WTC11 (cell line): ENCODE data around the gene RPL10A. TPM values are rescaled to one million over a fixed set of nuclear protein-coding genes. Genes with fewer than 3 reads are reported as not detected.
A peak's percentile ranks its signal among the peaks of the same experiment; 100 is the strongest.

Experiments
- ATAC-seq: fragments of 200-7000 bp; cut with Tn5 transposase; 2 replicates; pipeline ENCODE4 v1.10.0; 2021; ENCODE audit warnings: mild to moderate bottlenecking, moderate library complexity
- CTCF ChIA-PET: fragments of 300-600 bp; sonication (Branson Sonifier 250); formaldehyde crosslinking; loops from one replicate; lab custom pipeline; 2021; ENCODE audit warnings: antibody characterized with exemption; lab: Charles Lee
- POLR2A ChIA-PET: fragments of 350-600 bp; sonication (Branson Sonifier 250); formaldehyde crosslinking; loops from one replicate; lab custom pipeline; 2021; ENCODE audit warnings: antibody characterized with exemption; lab: Charles Lee
- DNase-seq: peaks from one replicate; pipeline ENCODE4 v3.0.0; 2021; ENCODE audit warnings: low spot score
- H3K27ac Mint-ChIP-seq: 2 replicates; pipeline ENCODE4 v1.8.0; 2021; ENCODE audit warnings: mixed read lengths
- H3K27me3 Mint-ChIP-seq: 2 replicates; pipeline ENCODE4 v1.8.0; 2021; ENCODE audit warnings: low read depth, mild to moderate bottlenecking, moderate library complexity, mixed read lengths
- H3K36me3 Mint-ChIP-seq: 2 replicates; pipeline ENCODE4 v1.8.0; 2021; ENCODE audit warnings: mixed read lengths
- H3K4me1 Mint-ChIP-seq: 2 replicates; pipeline ENCODE4 v1.8.0; 2022; ENCODE audit warnings: mixed read lengths
- H3K4me3 Mint-ChIP-seq: 2 replicates; pipeline ENCODE4 v1.8.0; 2021; ENCODE audit warnings: mild to moderate bottlenecking, moderate library complexity, mixed read lengths
- H3K9me3 Mint-ChIP-seq: 2 replicates; pipeline ENCODE4 v1.8.0; 2021; ENCODE audit warnings: mixed read lengths
- ATF1 ChIP-seq: sonication (generic); formaldehyde crosslinking; IDR thresholded peaks from 2 replicates; pipeline ENCODE4 v1.8.1; 2023; ENCODE audit warnings: mild to moderate bottlenecking, moderate library complexity, missing genetic modification reagents
- CDX4 ChIP-seq: fragments of 250-450 bp; sonication (Bioruptor Pico); IDR thresholded peaks from 2 replicates; pipeline ENCODE4 v1.9.0; 2021; ENCODE audit warnings: moderate library complexity, mild to moderate bottlenecking, inconsistent platforms, borderline replicate concordance
- ETV6 ChIP-seq: sonication (generic); formaldehyde crosslinking; IDR thresholded peaks from 2 replicates; pipeline ENCODE4 v1.8.1; 2022; ENCODE audit warnings: mild to moderate bottlenecking, missing genetic modification reagents
- FOXK1 ChIP-seq: sonication (generic); formaldehyde crosslinking; IDR thresholded peaks from 2 replicates; pipeline ENCODE4 v1.8.0; 2022; ENCODE audit warnings: mild to moderate bottlenecking, moderate library complexity, missing genetic modification reagents
- GABPB1 ChIP-seq: sonication (generic); formaldehyde crosslinking; IDR thresholded peaks from 2 replicates; pipeline ENCODE4 v1.8.1; 2023; ENCODE audit warnings: mild to moderate bottlenecking, missing genetic modification reagents
- MXD4 ChIP-seq: fragments of 250-450 bp; sonication (Bioruptor Pico); IDR thresholded peaks from 2 replicates; pipeline ENCODE4 v1.8.0; 2021; ENCODE audit warnings: mild to moderate bottlenecking, moderate library complexity, borderline replicate concordance
- MYBL2 ChIP-seq: sonication (generic); formaldehyde crosslinking; IDR thresholded peaks from 2 replicates; pipeline ENCODE4 v1.8.1; 2023; ENCODE audit warnings: mild to moderate bottlenecking, moderate library complexity, missing genetic modification reagents
- NFE2L1 ChIP-seq: sonication (generic); formaldehyde crosslinking; IDR thresholded peaks from 2 replicates; pipeline ENCODE4 v1.8.1; 2023; ENCODE audit warnings: missing genetic modification reagents
- PRDM15 ChIP-seq: sonication (generic); formaldehyde crosslinking; IDR thresholded peaks from 2 replicates; pipeline ENCODE4 v1.8.0; 2022; ENCODE audit warnings: missing genetic modification reagents
- PRRX2 ChIP-seq: fragments of 250-450 bp; sonication (Bioruptor Pico); IDR thresholded peaks from 2 replicates; pipeline ENCODE4 v1.8.0; 2021; ENCODE audit warnings: mild to moderate bottlenecking
- RELA ChIP-seq: sonication (generic); formaldehyde crosslinking; IDR thresholded peaks from 2 replicates; pipeline ENCODE4 v1.8.1; 2022; ENCODE audit warnings: missing genetic modification reagents, mild to moderate bottlenecking, borderline replicate concordance
- ZNF232 ChIP-seq: sonication (generic); formaldehyde crosslinking; IDR thresholded peaks from 2 replicates; pipeline ENCODE4 v1.8.0; 2022; ENCODE audit warnings: mild to moderate bottlenecking, missing genetic modification reagents
- ZNF425 ChIP-seq: fragments of 250-450 bp; sonication (Bioruptor Pico); conservative IDR thresholded peaks from 2 replicates; pipeline ENCODE4 v1.9.0; 2021; ENCODE audit warnings: mild to moderate bottlenecking
- total RNA-seq: library from RNA; stranded (reverse); gene quantifications from 3 replicates; pipeline ENCODE4 v1.2.3, GENCODE V29; 2021

The RPL10A gene
- total RNA-seq, 1 experiment from 2014 or later: 1,829 TPM

- peaks cover 78% of the 10 kb centered on the region for H3K4me1 Mint-ChIP-seq
- TF ChIP-seq ATF1 (no peak), PRDM15 (CRISPR knock-in tag) (peak; percentile 88)
- TF ChIP-seq, all 79 proteins: peak for 1
- H3K36me3 Mint-ChIP-seq: no peaks in the 10 kb centered on the region
- ChIA-PET CTCF (interaction anchor here (0.6 to 1.8 kb wide), 7 partner anchors 24 to 245 kb away, joined by 3 to 8 read pairs (median 3); partner anchors contain the start of gene RPL10A), POLR2A (interaction anchor here (0.9 to 4.2 kb wide), 4 partner anchors 12 to 23 kb away, joined by 3 to 35 read pairs (median 4); partner anchors contain the start of gene RPL10A)
- ATAC-seq: peak; percentile 2
- peak overlapping the region; percentile 80; the same call in 1 of the 2 replicates for H3K27ac Mint-ChIP-seq
- H3K27me3 Mint-ChIP-seq: peaks cover 10% of the 10 kb centered on the region
- DNase-seq: no peak
- H3K9me3 Mint-ChIP-seq: no peaks in the 10 kb centered on the region
- peak overlapping the region; percentile 42 for H3K4me3 Mint-ChIP-seq
Observed at GRCh38 chr6:35491558-35492257, 23.5 kb downstream of the RPL10A start.

GRCh38 chr6:35492258-35492973 is 24.2 kb downstream of the RPL10A start:
- POLR2A ChIA-PET: interaction anchor here (0.9 to 4.2 kb wide), 4 partner anchors 13 to 24 kb away, joined by 3 to 35 read pairs (median 4); partner anchors contain the start of gene RPL10A
- peak overlapping the region; percentile 49 for H3K4me3 Mint-ChIP-seq
- H3K4me1 Mint-ChIP-seq: peaks cover 72% of the 10 kb centered on the region
- no peaks in the 10 kb centered on the region for H3K9me3 Mint-ChIP-seq
- no peaks in the 10 kb centered on the region for H3K36me3 Mint-ChIP-seq
- H3K27me3 Mint-ChIP-seq: peaks cover 10% of the 10 kb centered on the region
- H3K27ac Mint-ChIP-seq: no peak overlapping the region
- CTCF ChIA-PET: interaction anchor here (0.6 to 1.8 kb wide), 8 partner anchors 22 to 244 kb away, joined by 3 to 8 read pairs (median 4); partner anchors contain the start of gene RPL10A
- ATAC-seq: no peak
- DNase-seq: no peak
- TF ChIP-seq MXD4 (CRISPR knock-in tag): no peak
- no peak for TF ChIP-seq GABPB1 (CRISPR knock-in tag)
- TF ChIP-seq NFE2L1 (CRISPR knock-in tag): no peak
- TF ChIP-seq RELA (CRISPR knock-in tag): no peak
- TF ChIP-seq ETV6 (CRISPR knock-in tag): no peak
- TF ChIP-seq CDX4 (CRISPR knock-in tag): no peak
- no peak for TF ChIP-seq PRDM15 (CRISPR knock-in tag)
- no peak for TF ChIP-seq ZNF425
- no peak for TF ChIP-seq FOXK1 (CRISPR knock-in tag)
- TF ChIP-seq PRRX2 (CRISPR knock-in tag): no peak
- no peak for TF ChIP-seq ZNF232 (CRISPR knock-in tag)
- no peak for TF ChIP-seq MYBL2
